Measurements from ENCODE around the gene LONP2.
"Not testable (repeated sequence)": the region's sequence is repeated elsewhere in the genome, so short reads cannot be mapped to it uniquely, and the experiment has no call there.

The LONP2 gene

DNA sequence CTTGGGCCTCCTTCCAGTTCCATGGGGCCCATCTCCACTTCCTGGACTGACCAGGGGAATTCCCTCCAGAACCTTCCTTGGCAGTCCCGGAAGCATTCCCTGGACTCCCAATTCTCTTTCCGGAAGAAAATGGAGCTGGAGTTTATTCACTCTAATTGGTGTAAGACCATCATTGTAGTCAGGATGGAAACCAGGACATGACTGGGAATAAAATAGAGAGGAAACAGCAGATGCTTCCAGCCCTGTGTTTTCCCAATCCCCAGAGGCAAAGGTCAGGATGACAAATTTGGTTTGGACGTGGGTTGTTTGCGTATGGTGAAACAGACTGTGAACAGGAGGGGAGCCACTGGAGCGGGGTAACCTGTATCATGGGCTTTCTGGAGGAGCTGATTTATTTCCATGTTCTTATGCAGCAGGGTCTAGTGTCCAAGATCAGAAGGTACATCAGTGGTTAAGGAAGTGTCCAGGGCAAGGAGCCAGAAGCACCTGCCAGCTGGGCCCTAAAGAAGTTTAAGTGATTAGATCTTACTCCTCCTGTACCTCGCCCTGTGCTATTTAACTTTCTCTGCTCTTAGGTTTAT is 8.5 kb upstream of the LONP2 start:
- DNase-seq: no peak

DNA sequence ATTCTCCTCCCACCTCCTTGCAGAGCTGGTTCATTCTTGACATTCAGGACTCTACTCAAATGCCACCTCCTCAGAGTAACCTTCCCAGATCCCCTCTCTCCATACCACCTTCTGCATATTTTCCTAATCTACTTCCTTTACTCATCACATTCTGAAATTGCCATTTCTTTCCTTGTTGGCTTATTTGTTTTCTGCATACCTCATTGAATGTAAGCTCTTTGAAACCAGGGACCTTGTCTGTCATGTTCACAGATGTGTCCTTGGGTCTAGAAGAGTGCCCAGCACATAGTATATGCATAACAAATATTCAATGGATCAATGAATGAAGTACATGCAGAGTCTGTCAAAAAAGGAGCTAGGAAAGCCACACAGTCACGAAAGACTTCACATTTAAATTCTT is 7.8 kb upstream of the LONP2 start:
- DNase-seq: no peak

GRCh38 chr16:48240147-48240546 is 4.0 kb upstream of the LONP2 start:
- DNase-seq: not testable (repeated sequence)

DNA sequence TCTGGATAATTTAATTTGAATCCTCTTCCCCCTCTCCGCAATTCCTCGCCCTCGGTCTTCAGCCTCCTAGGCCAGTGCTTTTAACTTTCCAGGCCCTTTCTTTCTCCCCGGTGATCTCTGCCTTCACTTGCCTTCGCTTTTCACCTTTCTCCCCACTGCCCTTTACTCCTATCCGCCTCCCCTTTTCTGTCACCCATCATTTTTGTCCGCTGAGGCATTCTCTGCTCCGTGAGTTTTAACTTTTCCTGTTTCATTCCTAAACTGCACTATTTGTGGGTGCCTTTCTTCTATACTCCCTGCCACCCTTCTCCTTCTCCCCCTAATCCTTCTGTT is 729 bp downstream of the LONP2 start:
- no peak for DNase-seq

GRCh38 chr16:48246066-48246465 is 2.0 kb downstream of the LONP2 start:
- no peak for DNase-seq

DNA sequence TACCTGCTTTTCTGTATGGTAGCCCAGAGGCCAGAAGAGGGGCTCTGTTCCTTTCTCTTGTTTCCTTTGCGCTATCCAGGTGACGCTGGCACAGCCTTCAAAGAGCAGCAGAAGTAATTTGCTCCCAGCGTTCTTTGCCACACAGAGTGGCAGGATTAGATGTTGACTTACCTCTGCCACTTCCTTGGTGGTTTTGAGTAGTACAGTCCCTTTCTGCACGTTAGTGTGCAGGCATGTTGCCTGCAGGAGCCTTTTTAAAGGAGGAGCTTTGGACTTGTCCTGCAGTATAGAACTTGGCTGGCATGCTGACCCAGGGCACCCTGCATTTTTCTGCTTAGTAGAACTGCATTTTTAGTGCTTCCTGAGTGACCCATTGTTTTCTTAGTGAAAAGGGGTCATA is 3.2 kb downstream of the LONP2 start, which contains the start of gene ABCC11:
ABCC11 (minus strand) TSS at position 229 of the 400 bp plus-strand sequence. CDS start 15,618 bp downstream, outside the sequence.
- no peak for DNase-seq

- DNase-seq: no peak
Observed at GRCh38 chr16:48250520-48251278, 6.6 kb downstream of the LONP2 start.

DNA sequence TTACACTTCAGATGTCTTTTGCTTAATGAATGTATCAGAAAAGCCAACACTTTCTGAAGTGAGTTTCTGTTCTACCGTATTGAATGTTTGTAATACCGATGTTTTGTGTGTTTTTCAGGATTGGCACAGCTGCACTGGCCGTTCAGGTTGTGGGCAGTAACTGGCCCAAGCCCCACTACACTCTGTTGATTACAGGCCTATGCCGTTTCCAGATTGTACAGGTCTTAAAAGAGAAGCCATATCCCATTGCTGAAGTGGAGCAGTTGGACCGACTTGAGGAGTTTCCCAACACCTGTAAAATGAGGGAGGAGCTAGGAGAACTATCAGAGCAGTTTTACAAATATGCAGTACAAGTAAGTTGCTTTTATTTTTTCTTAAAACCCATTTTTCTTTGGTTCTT is 7.9 kb downstream of the LONP2 start:
- DNase-seq: no peak

DNA sequence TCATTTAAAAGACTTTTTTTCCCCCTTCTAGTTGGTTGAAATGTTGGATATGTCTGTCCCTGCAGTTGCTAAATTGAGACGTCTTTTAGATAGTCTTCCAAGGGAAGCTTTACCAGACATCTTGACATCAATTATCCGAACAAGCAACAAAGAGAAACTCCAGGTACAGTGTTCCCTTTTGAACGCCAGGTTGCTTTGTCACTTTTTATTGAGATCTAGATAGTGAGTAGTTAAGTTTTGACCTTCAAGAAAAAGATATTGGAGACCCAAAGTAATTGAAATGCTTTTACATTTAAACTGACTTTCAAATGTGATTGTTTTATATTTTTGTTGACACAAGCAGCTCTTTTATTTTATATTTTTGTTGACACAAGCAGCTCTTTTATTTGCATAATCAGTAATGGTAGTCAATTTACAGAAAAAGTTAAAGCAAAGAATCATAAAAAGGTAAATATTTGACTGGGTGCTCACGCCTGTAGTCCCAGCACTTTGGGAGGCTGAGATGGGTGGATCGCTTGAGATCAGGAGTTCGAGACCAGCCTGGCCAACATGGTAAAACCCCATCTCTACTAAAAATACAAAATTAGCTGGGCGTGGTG is 12.6 kb downstream of the LONP2 start:
- DNase-seq: no peak

DNA sequence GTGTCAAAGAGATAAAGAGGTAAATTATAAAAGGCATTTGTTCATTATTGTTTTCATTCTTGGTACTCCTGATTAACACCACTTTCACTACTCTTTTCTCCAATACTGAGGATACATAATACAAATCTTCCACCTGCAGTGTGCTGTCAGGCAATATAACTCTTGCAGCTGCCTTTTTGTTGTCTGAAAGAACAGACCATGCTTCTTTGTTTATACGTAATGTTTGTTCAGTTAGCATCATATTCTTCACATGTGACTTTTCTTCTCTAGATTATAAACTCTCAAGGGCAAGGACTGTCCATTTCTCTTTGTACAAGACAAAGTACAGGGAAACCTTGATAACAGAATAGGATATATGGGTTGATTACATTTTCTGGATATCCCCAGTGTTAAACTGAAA is 17.5 kb downstream of the LONP2 start:
- no peak for DNase-seq

GRCh38 chr16:48262631-48263030 is 18.5 kb downstream of the LONP2 start:
- no peak for DNase-seq

- no peak for DNase-seq
Observed at GRCh38 chr16:48269011-48269410, 24.9 kb downstream of the LONP2 start.

DNA sequence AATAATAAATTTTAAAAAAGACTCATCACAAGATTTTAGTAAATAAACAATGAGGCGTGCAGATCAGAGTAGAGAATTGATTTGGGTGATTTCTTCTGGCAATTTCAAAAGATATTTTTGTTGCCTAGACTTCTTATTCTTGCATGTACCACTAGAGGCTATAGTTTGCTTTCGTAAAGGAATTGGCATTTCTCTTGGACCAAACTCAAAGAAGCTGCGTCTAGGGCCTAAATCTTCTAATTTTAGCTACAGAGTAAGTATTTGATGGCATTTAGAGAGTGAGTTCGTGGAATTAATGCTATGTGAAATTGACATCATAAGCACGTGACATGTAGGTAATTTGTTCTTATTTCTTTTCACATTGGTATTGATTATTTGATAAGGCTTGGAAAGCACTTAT is 27.6 kb downstream of the LONP2 start:
- DNase-seq: no peak

DNA sequence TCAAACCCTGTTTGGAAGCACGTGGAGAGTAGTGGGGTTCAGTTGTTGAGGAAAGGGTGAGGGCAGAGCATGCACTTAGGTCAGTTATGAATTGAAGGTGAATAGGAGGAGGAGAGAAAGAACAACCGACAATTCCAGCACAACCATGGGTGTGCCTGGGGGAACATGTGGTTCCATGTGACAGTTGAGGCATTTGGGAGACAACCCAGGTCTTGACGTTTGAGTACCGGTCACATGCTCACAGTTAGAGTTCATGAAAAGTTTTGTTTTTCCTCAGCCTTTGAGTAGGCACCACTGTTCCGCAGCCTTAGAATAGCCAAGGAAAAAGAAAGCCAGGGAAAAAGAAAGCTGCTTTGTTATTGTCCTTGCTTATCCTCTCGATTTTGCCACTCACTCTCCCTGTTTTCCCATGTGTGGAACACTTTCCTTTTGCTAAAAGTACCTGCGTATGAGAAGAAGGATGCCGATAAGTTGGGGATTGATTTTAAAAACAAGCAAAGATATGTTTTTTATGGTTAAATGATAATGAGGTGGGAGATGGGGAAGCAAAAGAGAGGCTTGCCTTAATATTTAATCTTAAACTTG is 28.8 kb downstream of the LONP2 start:
- DNase-seq: no peak

DNA sequence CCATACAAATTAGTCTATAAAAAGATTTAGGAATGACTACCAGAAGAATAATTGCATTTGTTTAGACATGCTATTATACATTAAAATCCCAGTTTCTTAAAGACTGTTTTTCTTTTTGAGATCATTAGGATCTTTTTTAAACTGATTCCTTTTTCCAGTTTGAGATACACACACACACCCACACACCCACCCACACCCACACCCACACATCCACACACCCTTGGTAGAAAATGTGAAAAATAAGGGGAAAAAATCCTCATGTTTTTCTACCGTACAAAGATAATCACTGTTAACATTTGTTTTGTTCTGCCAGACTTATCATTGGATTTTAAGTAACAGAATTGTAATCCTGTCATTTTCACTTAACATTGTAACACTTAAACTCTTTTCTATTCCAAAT is 30.4 kb downstream of the LONP2 start:
- DNase-seq: no peak

DNA sequence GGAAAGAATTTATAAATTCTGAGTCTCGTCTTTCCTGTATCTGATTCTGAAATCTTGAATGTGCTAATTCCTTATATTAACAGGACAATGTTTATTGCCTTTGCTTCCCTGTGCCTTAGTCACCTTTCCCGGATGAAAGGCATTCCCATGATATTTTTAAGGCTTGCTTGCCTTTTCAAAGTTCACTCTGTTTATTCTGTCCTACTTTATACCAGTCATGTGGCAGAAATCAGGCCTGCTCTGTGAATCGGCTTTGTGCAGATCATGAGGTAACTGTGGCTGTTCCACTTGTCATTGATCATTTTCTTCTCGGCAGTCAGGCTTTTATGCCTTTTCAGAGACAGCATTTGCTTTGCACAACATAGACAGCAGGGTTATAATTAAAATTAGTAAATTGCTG is 32.0 kb downstream of the LONP2 start:
- no peak for DNase-seq

DNA sequence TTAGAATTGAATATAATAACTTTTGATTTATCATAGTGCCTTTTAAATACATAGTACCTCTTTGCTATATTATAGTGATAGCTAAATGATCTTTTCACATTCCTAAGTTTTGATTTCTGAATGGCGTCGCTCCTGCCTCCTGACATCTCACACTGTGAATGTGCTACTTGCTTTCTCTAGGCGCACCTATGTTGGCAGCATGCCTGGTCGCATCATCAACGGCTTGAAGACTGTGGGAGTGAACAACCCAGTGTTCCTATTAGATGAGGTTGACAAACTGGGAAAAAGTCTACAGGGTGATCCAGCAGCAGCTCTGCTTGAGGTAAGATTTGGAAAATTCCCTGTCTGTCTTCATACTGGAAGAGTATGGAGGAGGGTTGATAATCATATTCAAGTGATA is 33.1 kb downstream of the LONP2 start:
- no peak for DNase-seq

GRCh38 chr16:48279199-48279598 is 35.1 kb downstream of the LONP2 start:
- no peak for DNase-seq

GRCh38 chr16:48280546-48280945 is 36.4 kb downstream of the LONP2 start:
- no peak for DNase-seq

- DNase-seq: no peak
Observed at GRCh38 chr16:48282636-48283263, 38.6 kb downstream of the LONP2 start.

DNA sequence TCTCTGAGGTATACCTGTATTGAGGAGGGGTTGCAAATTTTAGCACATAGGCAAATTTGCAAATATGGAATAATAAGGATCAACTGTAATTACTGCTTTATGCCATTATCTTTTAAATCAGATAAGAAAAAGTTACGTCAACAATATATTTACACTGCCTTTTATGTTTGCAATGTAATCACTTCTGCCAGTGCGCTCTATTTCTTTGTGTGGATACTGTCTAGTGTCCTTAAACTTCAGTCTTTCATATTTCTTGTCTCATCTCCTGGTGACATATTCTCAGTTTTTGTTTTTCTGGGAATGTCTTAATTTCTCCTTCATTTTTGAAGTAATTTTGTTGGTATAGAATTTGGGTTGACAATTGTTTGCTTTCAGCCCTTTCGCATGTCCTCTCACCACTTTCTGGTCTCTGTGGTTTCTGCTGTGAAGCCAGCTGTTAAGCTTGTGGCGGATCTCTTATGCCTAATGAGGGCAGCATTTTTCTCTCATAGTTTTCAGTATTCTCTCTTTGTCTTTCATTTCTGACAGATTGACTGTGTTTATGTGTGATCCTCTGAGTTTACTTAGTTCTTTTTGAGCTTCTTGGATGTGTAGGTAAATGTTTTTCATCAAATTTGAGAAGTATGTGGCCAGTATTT is 40.8 kb downstream of the LONP2 start:
- no peak for DNase-seq

DNA sequence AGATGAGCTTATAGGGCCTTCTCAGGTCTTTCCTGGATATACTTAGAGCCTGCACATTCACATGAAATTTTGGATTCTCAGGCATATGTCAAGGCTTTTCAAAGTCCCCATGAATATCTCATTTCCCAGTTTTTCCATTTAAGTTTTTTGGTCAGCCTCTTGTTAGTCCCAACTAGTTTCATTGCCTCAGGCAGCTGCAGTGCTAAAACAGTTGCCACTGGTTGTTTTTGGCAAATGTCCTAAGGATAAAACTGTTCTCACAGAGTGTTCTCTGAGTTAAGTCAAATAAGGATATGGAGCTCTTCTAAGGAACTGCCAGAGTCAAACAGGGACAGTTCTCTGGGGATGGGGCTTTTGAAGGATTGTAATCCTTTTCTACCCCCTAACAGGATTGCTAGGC is 43.1 kb downstream of the LONP2 start:
- DNase-seq: no peak

DNA sequence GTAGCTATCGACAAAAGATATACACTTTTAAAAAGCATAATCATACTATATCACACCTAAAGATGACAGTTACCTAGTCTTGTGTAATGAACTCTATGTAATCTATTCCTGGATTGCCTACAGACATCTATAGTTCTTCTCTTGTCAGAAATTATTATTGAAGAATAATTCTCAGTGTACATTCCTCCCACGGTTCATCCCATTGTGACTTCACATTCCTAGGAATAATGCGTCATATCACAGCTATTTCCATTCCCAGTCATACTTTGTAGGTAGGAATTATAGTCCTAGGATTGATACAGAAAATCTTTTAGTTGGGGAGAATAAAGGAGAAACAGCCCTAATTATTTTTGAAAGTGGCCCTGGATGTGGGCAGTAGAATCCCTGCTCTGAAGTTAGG is 47.2 kb downstream of the LONP2 start:
- DNase-seq: no peak
